Hepatocyte (in vitro differentiated cells): ENCODE measurements around the gene RUNX3.

Experiments used
- EZH2 ChIP-seq: fragments of 200-600 bp; sonication (generic); IDR thresholded peaks from 2 replicates; pipeline ENCODE4 v1.6.1; 2016; ENCODE audit warnings: antibody characterized with exemption, mild to moderate bottlenecking, borderline replicate concordance
- EZH2phosphoT487 ChIP-seq: fragments of 200-600 bp; sonication (generic); IDR thresholded peaks from one replicate; pipeline ENCODE4 v1.6.1; 2018; ENCODE audit warnings: antibody characterized with exemption, mild to moderate bottlenecking, low read depth, moderate library complexity; ENCODE audit not compliant: unreplicated experiment, severe bottlenecking
- TF ChIP-seq, protein P1 (sequence below): fragments of 200-600 bp; sonication (generic); IDR thresholded peaks from 2 replicates; pipeline ENCODE4 v1.5.1; 2016; ENCODE audit warnings: antibody characterized with exemption, mild to moderate bottlenecking; ENCODE audit not compliant: poor library complexity

DNA sequence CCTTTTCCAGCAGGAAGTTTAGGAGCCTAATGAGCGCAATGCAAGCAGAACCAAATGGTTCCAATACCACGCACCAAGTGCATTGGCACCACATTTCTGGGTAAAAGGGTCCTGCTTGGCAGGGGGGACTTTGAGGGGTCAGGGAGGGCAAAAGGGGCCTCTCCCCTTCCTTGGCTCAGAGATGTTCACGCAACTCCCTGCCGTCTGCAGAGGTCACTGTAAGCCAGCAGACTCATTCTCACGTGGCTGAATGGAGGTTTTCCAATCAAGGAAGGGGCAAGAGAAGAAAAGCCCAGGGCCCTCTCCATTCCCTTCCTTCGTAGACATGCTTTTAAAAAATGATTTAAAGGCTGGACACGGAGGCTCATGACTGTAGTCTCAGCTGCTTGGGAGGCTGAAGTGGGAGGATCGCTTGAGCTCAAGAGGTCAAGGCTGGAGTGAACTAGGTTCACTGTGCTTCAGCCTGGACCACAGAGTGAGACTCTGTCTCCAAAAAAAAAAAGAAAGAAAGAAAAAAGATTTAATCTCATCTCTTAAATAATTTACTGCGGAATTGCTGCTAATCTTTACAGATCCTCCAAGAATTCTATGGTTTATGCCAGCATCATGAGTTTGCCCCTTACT, 80.3 kb downstream of the RUNX3 start:
- TF ChIP-seq, protein P1, sequence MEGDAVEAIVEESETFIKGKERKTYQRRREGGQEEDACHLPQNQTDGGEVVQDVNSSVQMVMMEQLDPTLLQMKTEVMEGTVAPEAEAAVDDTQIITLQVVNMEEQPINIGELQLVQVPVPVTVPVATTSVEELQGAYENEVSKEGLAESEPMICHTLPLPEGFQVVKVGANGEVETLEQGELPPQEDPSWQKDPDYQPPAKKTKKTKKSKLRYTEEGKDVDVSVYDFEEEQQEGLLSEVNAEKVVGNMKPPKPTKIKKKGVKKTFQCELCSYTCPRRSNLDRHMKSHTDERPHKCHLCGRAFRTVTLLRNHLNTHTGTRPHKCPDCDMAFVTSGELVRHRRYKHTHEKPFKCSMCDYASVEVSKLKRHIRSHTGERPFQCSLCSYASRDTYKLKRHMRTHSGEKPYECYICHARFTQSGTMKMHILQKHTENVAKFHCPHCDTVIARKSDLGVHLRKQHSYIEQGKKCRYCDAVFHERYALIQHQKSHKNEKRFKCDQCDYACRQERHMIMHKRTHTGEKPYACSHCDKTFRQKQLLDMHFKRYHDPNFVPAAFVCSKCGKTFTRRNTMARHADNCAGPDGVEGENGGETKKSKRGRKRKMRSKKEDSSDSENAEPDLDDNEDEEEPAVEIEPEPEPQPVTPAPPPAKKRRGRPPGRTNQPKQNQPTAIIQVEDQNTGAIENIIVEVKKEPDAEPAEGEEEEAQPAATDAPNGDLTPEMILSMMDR, result peak; percentile 58
- TF ChIP-seq EZH2 (no peak), EZH2phosphoT487 (no peak)
